ENCODE data around the gene C5AR2.

C5AR2 gene

GRCh38 chr19:47375694-47376588, 44.0 kb downstream of the C5AR2 start:
- 96% methylated on average over 30 of the region's 30 CpGs for WGBS
- DNase-seq: no peak
- Histone ChIP-seq H4K8ac (ENCODE audit: low read length) (no peak overlapping the region), H3K4me3 (ENCODE audit: insufficient read depth in 1 of 2, low read depth in 1 of 2, low read length in 2 of 2) (no peak overlapping the region), H2BK12ac (ENCODE audit: low read length in 2 of 2) (no peak overlapping the region), H3K79me1 (replicated peaks; ENCODE audit: low read length, poor library complexity, severe bottlenecking) (peaks cover 43% of the 10 kb centered on the region), H2BK5ac (ENCODE audit: low read depth, low read length, poor library complexity, severe bottlenecking) (no peak overlapping the region), H3K4me1 (ENCODE audit: control insufficient read depth, insufficient read depth, low read depth, low read length) (peaks cover 17% of the 10 kb centered on the region), H4K91ac (ENCODE audit: low read length) (no peak overlapping the region), H3K27ac (ENCODE audit: low read length, poor library complexity, severe bottlenecking) (no peak overlapping the region), H3K9me3 (ENCODE audit: control insufficient read depth, low read length) (no peaks in the 10 kb centered on the region), H3K4me2 (ENCODE audit: low read length, poor library complexity, severe bottlenecking) (no peak overlapping the region), H3K36me3 (ENCODE audit: control insufficient read depth in 1 of 2, insufficient read depth in 2 of 2, low read depth in 1 of 2, low read length in 2 of 2) (peaks cover 90 to 95% of the 10 kb centered on the region in 2 experiments), H2AFZ (ENCODE audit: low read depth, low read length) (no peak overlapping the region), H2BK120ac (ENCODE audit: low read depth, low read length) (no peak overlapping the region), H3K9ac (ENCODE audit: low read length) (no peak overlapping the region), H3K4ac (ENCODE audit: low read depth in 1 of 2, low read length in 2 of 2) (no peak overlapping the region), H3K18ac (ENCODE audit: low read depth in 1 of 2, low read length in 2 of 2) (no peak overlapping the region), H3K14ac (ENCODE audit: low read length in 2 of 2) (no peak overlapping the region), H2BK15ac (ENCODE audit: low read depth, poor library complexity, severe bottlenecking) (no peak overlapping the region), H2AK5ac (ENCODE audit: low read length, severe bottlenecking) (no peak overlapping the region), H3K23ac (ENCODE audit: low read length in 2 of 2) (no peak overlapping the region), H3K27me3 (ENCODE audit: control insufficient read depth in 1 of 2, insufficient read depth in 1 of 2, low read length in 2 of 2) (no peaks in the 10 kb centered on the region)

- no peak overlapping the region for H4K91ac ChIP-seq (ENCODE audit: low read length)
- no peak overlapping the region for H2BK120ac ChIP-seq (ENCODE audit: low read depth, low read length)
- 93% methylated on average over 16 of the region's 16 CpGs for WGBS
- peaks cover 92 to 95% of the 10 kb centered on the region in 2 experiments for H3K36me3 ChIP-seq (ENCODE audit: control insufficient read depth in 1 of 2, insufficient read depth in 2 of 2, low read depth in 1 of 2, low read length in 2 of 2)
- no peak overlapping the region for H3K4me3 ChIP-seq (ENCODE audit: insufficient read depth in 1 of 2, low read depth in 1 of 2, low read length in 2 of 2)
- no peak overlapping the region for H2BK15ac ChIP-seq (ENCODE audit: low read depth, poor library complexity, severe bottlenecking)
- H3K9ac ChIP-seq (ENCODE audit: low read length): no peak overlapping the region
- H3K14ac ChIP-seq (ENCODE audit: low read length in 2 of 2): no peak overlapping the region
- no peak overlapping the region for H3K23ac ChIP-seq (ENCODE audit: low read length in 2 of 2)
- H3K18ac ChIP-seq (ENCODE audit: low read depth in 1 of 2, low read length in 2 of 2): no peak overlapping the region
- no peak overlapping the region for H2AK5ac ChIP-seq (ENCODE audit: low read length, severe bottlenecking)
- no peak overlapping the region for H2BK12ac ChIP-seq (ENCODE audit: low read length in 2 of 2)
- H2AFZ ChIP-seq (ENCODE audit: low read depth, low read length): no peak overlapping the region
- H3K27ac ChIP-seq (ENCODE audit: low read length, poor library complexity, severe bottlenecking): no peak overlapping the region
- no peaks in the 10 kb centered on the region for H3K9me3 ChIP-seq (ENCODE audit: control insufficient read depth, low read length)
- H3K27me3 ChIP-seq (ENCODE audit: control insufficient read depth in 1 of 2, insufficient read depth in 1 of 2, low read length in 2 of 2): no peaks in the 10 kb centered on the region
- no peak overlapping the region for H3K4me2 ChIP-seq (ENCODE audit: low read length, poor library complexity, severe bottlenecking)
- DNase-seq: no peak
- H2BK5ac ChIP-seq (ENCODE audit: low read depth, low read length, poor library complexity, severe bottlenecking): no peak overlapping the region
- H3K4ac ChIP-seq (ENCODE audit: low read depth in 1 of 2, low read length in 2 of 2): no peak overlapping the region
- H3K79me1 ChIP-seq (replicated peaks; ENCODE audit: low read length, poor library complexity, severe bottlenecking): peaks cover 37% of the 10 kb centered on the region
- no peak overlapping the region for H4K8ac ChIP-seq (ENCODE audit: low read length)
- peaks cover 13% of the 10 kb centered on the region for H3K4me1 ChIP-seq (ENCODE audit: control insufficient read depth, insufficient read depth, low read depth, low read length)
Measured at GRCh38 chr19:47376589-47377144, 44.7 kb downstream of the C5AR2 start.

GRCh38 chr19:47377208-47377701, 45.3 kb downstream of the C5AR2 start:
- no peaks in the 10 kb centered on the region for H3K27me3 ChIP-seq (ENCODE audit: control insufficient read depth in 1 of 2, insufficient read depth in 1 of 2, low read length in 2 of 2)
- no peak overlapping the region for H2BK15ac ChIP-seq (ENCODE audit: low read depth, poor library complexity, severe bottlenecking)
- H4K8ac ChIP-seq (ENCODE audit: low read length): no peak overlapping the region
- 96% methylated on average over 16 of the region's 16 CpGs for whole genome bisulfite sequencing
- no peak overlapping the region for H3K18ac ChIP-seq (ENCODE audit: low read depth in 1 of 2, low read length in 2 of 2)
- H3K4me2 ChIP-seq (ENCODE audit: low read length, poor library complexity, severe bottlenecking): no peak overlapping the region
- no peak overlapping the region for H2AK5ac ChIP-seq (ENCODE audit: low read length, severe bottlenecking)
- H3K79me1 ChIP-seq (replicated peaks; ENCODE audit: low read length, poor library complexity, severe bottlenecking): peaks cover 31% of the 10 kb centered on the region
- H3K4me1 ChIP-seq (ENCODE audit: control insufficient read depth, insufficient read depth, low read depth, low read length): peaks cover 13% of the 10 kb centered on the region
- no peak for DNase-seq
- H3K9ac ChIP-seq (ENCODE audit: low read length): no peak overlapping the region
- H2BK120ac ChIP-seq (ENCODE audit: low read depth, low read length): no peak overlapping the region
- peak overlapping the region; percentile 55 for H4K91ac ChIP-seq (ENCODE audit: low read length)
- H3K4me3 ChIP-seq (ENCODE audit: insufficient read depth in 1 of 2, low read depth in 1 of 2, low read length in 2 of 2): no peak overlapping the region
- H3K9me3 ChIP-seq (ENCODE audit: control insufficient read depth, low read length): no peaks in the 10 kb centered on the region
- H2BK12ac ChIP-seq (ENCODE audit: low read length in 2 of 2): no peak overlapping the region
- no peak overlapping the region for H3K4ac ChIP-seq (ENCODE audit: low read depth in 1 of 2, low read length in 2 of 2)
- no peak overlapping the region for H3K14ac ChIP-seq (ENCODE audit: low read length in 2 of 2)
- peaks cover 92 to 95% of the 10 kb centered on the region in 2 experiments for H3K36me3 ChIP-seq (ENCODE audit: control insufficient read depth in 1 of 2, insufficient read depth in 2 of 2, low read depth in 1 of 2, low read length in 2 of 2)
- H2BK5ac ChIP-seq (ENCODE audit: low read depth, low read length, poor library complexity, severe bottlenecking): no peak overlapping the region
- no peak overlapping the region for H2AFZ ChIP-seq (ENCODE audit: low read depth, low read length)
- no peak overlapping the region for H3K27ac ChIP-seq (ENCODE audit: low read length, poor library complexity, severe bottlenecking)
- H3K23ac ChIP-seq (ENCODE audit: low read length in 2 of 2): no peak overlapping the region

GRCh38 chr19:47377801-47378200, 45.8 kb downstream of the C5AR2 start:
- no peak overlapping the region for H2BK120ac ChIP-seq (ENCODE audit: low read depth, low read length)
- H2BK15ac ChIP-seq (ENCODE audit: low read depth, poor library complexity, severe bottlenecking): no peak overlapping the region
- H3K4me3 ChIP-seq (ENCODE audit: insufficient read depth in 1 of 2, low read depth in 1 of 2, low read length in 2 of 2): no peak overlapping the region
- no peaks in the 10 kb centered on the region for H3K27me3 ChIP-seq (ENCODE audit: control insufficient read depth in 1 of 2, insufficient read depth in 1 of 2, low read length in 2 of 2)
- H3K9me3 ChIP-seq (ENCODE audit: control insufficient read depth, low read length): no peaks in the 10 kb centered on the region
- H3K4me2 ChIP-seq (ENCODE audit: low read length, poor library complexity, severe bottlenecking): no peak overlapping the region
- H4K91ac ChIP-seq (ENCODE audit: low read length): no peak overlapping the region
- H2BK5ac ChIP-seq (ENCODE audit: low read depth, low read length, poor library complexity, severe bottlenecking): no peak overlapping the region
- H3K27ac ChIP-seq (ENCODE audit: low read length, poor library complexity, severe bottlenecking): no peak overlapping the region
- no peak overlapping the region for H4K8ac ChIP-seq (ENCODE audit: low read length)
- H2AFZ ChIP-seq (ENCODE audit: low read depth, low read length): no peak overlapping the region
- H2AK5ac ChIP-seq (ENCODE audit: low read length, severe bottlenecking): no peak overlapping the region
- peaks cover 25% of the 10 kb centered on the region for H3K79me1 ChIP-seq (replicated peaks; ENCODE audit: low read length, poor library complexity, severe bottlenecking)
- WGBS: 95% methylated on average over 12 of the region's 12 CpGs
- no peak overlapping the region for H3K23ac ChIP-seq (ENCODE audit: low read length in 2 of 2)
- H2BK12ac ChIP-seq (ENCODE audit: low read length in 2 of 2): no peak overlapping the region
- no peak overlapping the region for H3K9ac ChIP-seq (ENCODE audit: low read length)
- no peak overlapping the region for H3K4ac ChIP-seq (ENCODE audit: low read depth in 1 of 2, low read length in 2 of 2)
- DNase-seq: no peak
- no peak overlapping the region for H3K18ac ChIP-seq (ENCODE audit: low read depth in 1 of 2, low read length in 2 of 2)
- no peak overlapping the region for H3K14ac ChIP-seq (ENCODE audit: low read length in 2 of 2)
- H3K36me3 ChIP-seq (ENCODE audit: control insufficient read depth in 1 of 2, insufficient read depth in 2 of 2, low read depth in 1 of 2, low read length in 2 of 2): peaks cover 90 to 93% of the 10 kb centered on the region in 2 experiments
- H3K4me1 ChIP-seq (ENCODE audit: control insufficient read depth, insufficient read depth, low read depth, low read length): peaks cover 13% of the 10 kb centered on the region
